Muscle layer of colon (tissue), 2 donors: ENCODE data around the gene EDIL3.

Source experiments
- H3K27ac ChIP-seq: one replicate; pipeline ENCODE4 v1.7.0; 2013; ENCODE audit warnings: low read depth, mild to moderate bottlenecking, low read length, moderate library complexity
- H3K27me3 ChIP-seq, 2 donors: one replicate each; pipeline ENCODE4 v1.7.0; 2013; ENCODE audit warnings: low read length in 2 of 2, mild to moderate bottlenecking in 2 of 2; ENCODE audit not compliant: insufficient read depth in 2 of 2, control insufficient read depth in 1 of 2
- H3K36me3 ChIP-seq: one replicate; pipeline ENCODE4 v1.7.0; 2013; ENCODE audit warnings: mild to moderate bottlenecking, low read length; ENCODE audit not compliant: insufficient read depth
- H3K4me1 ChIP-seq: one replicate; pipeline ENCODE4 v1.7.0; 2013; ENCODE audit warnings: mild to moderate bottlenecking, low read length; ENCODE audit not compliant: insufficient read depth
- H3K4me3 ChIP-seq, 2 donors: one replicate each; pipeline ENCODE4 v1.7.0; 2013; ENCODE audit warnings: low read length in 2 of 2, low read depth in 1 of 2, mild to moderate bottlenecking in 1 of 2, moderate library complexity in 1 of 2
- H3K9ac ChIP-seq: one replicate; pipeline ENCODE4 v1.7.0; 2013; ENCODE audit warnings: low read length
- H3K9me3 ChIP-seq: one replicate; pipeline ENCODE4 v1.7.0; 2013; ENCODE audit warnings: mild to moderate bottlenecking, low read length
- donor health status: abdominal sarcoma.
- donor health status: Adenocarcinoma of cecum.

Gene EDIL3

DNA sequence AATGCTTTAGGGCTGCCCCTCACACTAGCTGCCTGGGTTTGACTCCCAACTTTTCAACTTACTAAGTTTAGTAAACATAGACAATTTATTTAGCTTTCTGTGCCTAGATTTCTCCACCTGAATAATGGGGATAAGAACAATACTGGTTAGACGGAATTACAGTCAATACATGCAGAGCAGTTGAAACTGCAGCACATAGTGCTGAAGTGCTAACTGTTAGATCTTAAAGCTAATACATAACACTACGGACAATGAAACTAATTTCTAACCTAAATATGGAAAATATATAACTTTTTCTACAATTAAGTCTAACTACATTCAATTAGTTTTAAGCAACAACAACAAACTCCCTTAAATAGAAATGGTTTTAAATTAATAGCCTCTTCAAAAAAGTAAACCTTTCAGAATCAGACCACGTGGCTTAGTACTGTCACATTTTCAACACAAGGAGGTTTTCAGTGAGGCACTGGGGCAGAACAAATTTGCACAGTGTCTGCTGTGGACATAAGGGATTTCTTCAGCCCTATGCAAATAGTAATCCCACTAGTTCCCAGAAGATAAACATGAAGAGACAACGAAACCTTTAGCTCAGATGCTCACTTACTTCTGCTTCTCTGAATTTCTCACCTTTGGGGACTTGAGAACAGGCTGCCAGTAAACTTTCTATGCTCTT is 293.4 kb downstream of the EDIL3 start:
- Histone ChIP-seq H3K4me3 (no peak overlapping the region), H3K27ac (no peak overlapping the region)

GRCh38 chr5:84088996-84089395 is 295.7 kb downstream of the EDIL3 start:
- Histone ChIP-seq H3K27me3 (no peaks in the 10 kb centered on the region), H3K4me1 (no peaks in the 10 kb centered on the region), H3K36me3 (no peaks in the 10 kb centered on the region), H3K9me3 (no peaks in the 10 kb centered on the region), H3K9ac (no peak overlapping the region), H3K4me3 (no peak overlapping the region), H3K27ac (no peak overlapping the region)

More for the DNA sequence above, 293.4 kb downstream of the EDIL3 start:
- Histone ChIP-seq H3K9ac (no peak overlapping the region), H3K36me3 (no peaks in the 10 kb centered on the region), H3K9me3 (no peaks in the 10 kb centered on the region), H3K27me3 (no peaks in the 10 kb centered on the region), H3K4me1 (no peaks in the 10 kb centered on the region)

GRCh38 chr5:84086511-84086910 is 298.2 kb downstream of the EDIL3 start:
- H3K9me3 ChIP-seq: no peaks in the 10 kb centered on the region
- no peaks in the 10 kb centered on the region for H3K4me1 ChIP-seq

GRCh38 chr5:84085387-84086041 is 299.2 kb downstream of the EDIL3 start:
- Histone ChIP-seq H3K4me1 (no peaks in the 10 kb centered on the region), H3K9ac (no peak overlapping the region), H3K4me3 (no peak overlapping the region), H3K36me3 (no peaks in the 10 kb centered on the region), H3K27me3 (no peaks in the 10 kb centered on the region), H3K27ac (no peak overlapping the region), H3K9me3 (no peaks in the 10 kb centered on the region)

More at GRCh38 chr5:84086511-84086910, 298.2 kb downstream of the EDIL3 start:
- no peak overlapping the region for H3K27ac ChIP-seq
- no peaks in the 10 kb centered on the region for H3K27me3 ChIP-seq
- no peak overlapping the region for H3K9ac ChIP-seq
- no peak overlapping the region for H3K4me3 ChIP-seq
- H3K36me3 ChIP-seq: no peaks in the 10 kb centered on the region

DNA sequence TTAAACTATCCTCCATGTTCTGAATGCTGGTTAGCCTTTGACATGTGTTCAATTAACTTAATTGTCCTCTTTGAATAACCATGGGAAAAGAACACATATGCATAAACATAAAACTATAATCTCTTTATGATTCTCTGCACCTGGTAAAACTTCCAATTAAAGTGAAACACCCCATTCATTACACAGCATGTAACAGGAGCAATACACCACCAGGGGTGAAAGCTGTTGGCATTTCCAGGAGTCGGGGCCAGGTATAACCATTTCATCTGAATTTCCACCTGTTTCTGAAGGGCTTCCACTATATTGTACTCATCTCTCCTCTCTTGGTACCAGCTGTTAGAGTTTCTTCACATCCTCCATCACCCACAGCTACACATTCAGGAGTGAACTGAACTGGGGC is 303.8 kb downstream of the EDIL3 start:
- no peaks in the 10 kb centered on the region for H3K4me1 ChIP-seq
- H3K9me3 ChIP-seq: no peaks in the 10 kb centered on the region
- H3K9ac ChIP-seq: no peak overlapping the region
- H3K27ac ChIP-seq: no peak overlapping the region
- no peak overlapping the region for H3K4me3 ChIP-seq
- no peaks in the 10 kb centered on the region for H3K27me3 ChIP-seq
- no peaks in the 10 kb centered on the region for H3K36me3 ChIP-seq

- Histone ChIP-seq H3K9me3 (no peaks in the 10 kb centered on the region), H3K27me3 (no peaks in the 10 kb centered on the region), H3K4me1 (no peaks in the 10 kb centered on the region), H3K36me3 (no peaks in the 10 kb centered on the region), H3K4me3 (no peak overlapping the region), H3K27ac (no peak overlapping the region), H3K9ac (no peak overlapping the region)
Measured at GRCh38 chr5:84072339-84072738, 312.3 kb downstream of the EDIL3 start.

DNA sequence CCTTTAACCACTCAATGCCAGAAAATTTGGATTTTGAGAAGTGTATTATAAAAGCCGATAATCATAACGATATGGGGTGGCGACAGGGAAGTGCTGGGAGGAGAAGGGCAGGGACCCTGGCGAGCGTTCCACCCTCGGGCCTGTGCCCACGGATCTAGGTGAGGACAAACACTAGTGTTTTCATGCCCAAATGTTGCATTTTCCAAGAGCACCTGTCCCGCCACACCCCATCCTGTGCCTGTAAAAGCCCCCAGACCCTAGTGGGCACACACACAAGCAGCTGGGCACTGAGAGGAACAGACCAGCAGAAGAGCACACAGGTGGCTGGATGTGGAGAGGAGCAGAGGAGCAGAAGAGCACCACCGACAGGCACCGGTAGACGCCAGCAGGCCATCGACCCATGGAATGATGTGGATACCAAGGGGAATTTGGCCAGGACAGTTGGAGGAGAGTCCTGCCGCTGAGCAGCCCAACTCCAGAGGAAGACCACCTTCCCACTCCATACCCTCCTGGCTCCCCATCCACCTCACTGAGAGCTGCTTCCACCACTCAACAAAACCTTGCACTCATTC is 315.0 kb downstream of the EDIL3 start:
- no peak overlapping the region for H3K4me3 ChIP-seq
- H3K36me3 ChIP-seq: no peaks in the 10 kb centered on the region
- no peaks in the 10 kb centered on the region for H3K4me1 ChIP-seq
- H3K27me3 ChIP-seq: no peaks in the 10 kb centered on the region
- no peaks in the 10 kb centered on the region for H3K9me3 ChIP-seq
- H3K27ac ChIP-seq: no peak overlapping the region
- no peak overlapping the region for H3K9ac ChIP-seq

DNA sequence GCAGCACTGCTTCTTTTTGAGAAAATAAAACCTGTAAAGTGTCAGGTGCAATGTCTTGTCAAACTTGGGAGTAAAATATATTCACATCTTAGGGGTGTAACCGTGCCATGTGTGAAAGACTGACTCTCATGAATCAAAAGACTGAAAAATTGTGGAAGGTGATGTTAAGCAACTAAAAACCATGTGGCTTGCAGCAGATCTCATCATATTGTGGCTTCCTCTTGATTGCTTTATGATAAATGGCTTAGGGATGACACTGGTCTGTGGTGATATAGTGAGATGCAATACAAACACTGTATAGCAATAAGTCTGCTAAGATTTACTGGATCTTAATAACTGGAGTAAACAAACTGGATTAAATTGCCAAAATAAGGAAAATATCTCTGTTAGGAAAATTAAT is 321.6 kb downstream of the EDIL3 start:
- no peaks in the 10 kb centered on the region for H3K4me1 ChIP-seq
- no peaks in the 10 kb centered on the region for H3K9me3 ChIP-seq
- H3K27me3 ChIP-seq: no peaks in the 10 kb centered on the region
- H3K27ac ChIP-seq: no peak overlapping the region
- H3K9ac ChIP-seq: no peak overlapping the region
- no peak overlapping the region for H3K4me3 ChIP-seq
- H3K36me3 ChIP-seq: no peaks in the 10 kb centered on the region

GRCh38 chr5:84059672-84060071 is 325.0 kb downstream of the EDIL3 start:
- H3K27me3 ChIP-seq: no peaks in the 10 kb centered on the region
- H3K4me3 ChIP-seq: no peak overlapping the region
- no peaks in the 10 kb centered on the region for H3K9me3 ChIP-seq
- H3K27ac ChIP-seq: no peak overlapping the region
- no peak overlapping the region for H3K9ac ChIP-seq
- H3K36me3 ChIP-seq: no peaks in the 10 kb centered on the region
- H3K4me1 ChIP-seq: no peaks in the 10 kb centered on the region

DNA sequence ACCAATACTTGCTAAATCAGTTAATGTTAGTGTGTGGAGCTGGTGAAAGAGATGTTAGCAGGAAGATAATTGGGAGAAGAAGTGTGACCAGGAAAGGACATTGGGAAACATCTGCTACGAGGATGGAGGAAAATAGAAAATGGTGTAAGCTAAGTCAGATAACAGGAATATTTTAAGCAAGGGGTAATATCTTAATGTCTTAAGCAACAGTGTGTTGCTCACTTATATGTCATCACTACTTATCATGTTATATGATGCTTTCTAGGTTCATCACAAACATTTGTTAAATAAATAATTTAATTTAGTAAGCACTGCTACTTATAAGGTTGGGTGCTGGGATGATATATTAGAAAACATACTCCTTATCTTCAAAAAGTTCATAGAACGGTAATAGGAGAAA is 326.1 kb downstream of the EDIL3 start:
- no peak overlapping the region for H3K9ac ChIP-seq
- no peaks in the 10 kb centered on the region for H3K4me1 ChIP-seq
- H3K4me3 ChIP-seq: no peak overlapping the region
- H3K27me3 ChIP-seq: no peaks in the 10 kb centered on the region
- H3K27ac ChIP-seq: no peak overlapping the region
- no peaks in the 10 kb centered on the region for H3K9me3 ChIP-seq
- no peaks in the 10 kb centered on the region for H3K36me3 ChIP-seq

- no peak overlapping the region for H3K27ac ChIP-seq
- H3K4me3 ChIP-seq: no peak overlapping the region
- no peak overlapping the region for H3K9ac ChIP-seq
- H3K27me3 ChIP-seq: no peaks in the 10 kb centered on the region
- H3K4me1 ChIP-seq: no peaks in the 10 kb centered on the region
- no peaks in the 10 kb centered on the region for H3K9me3 ChIP-seq
- no peaks in the 10 kb centered on the region for H3K36me3 ChIP-seq
Measured at GRCh38 chr5:84057211-84057610, 327.5 kb downstream of the EDIL3 start.

DNA sequence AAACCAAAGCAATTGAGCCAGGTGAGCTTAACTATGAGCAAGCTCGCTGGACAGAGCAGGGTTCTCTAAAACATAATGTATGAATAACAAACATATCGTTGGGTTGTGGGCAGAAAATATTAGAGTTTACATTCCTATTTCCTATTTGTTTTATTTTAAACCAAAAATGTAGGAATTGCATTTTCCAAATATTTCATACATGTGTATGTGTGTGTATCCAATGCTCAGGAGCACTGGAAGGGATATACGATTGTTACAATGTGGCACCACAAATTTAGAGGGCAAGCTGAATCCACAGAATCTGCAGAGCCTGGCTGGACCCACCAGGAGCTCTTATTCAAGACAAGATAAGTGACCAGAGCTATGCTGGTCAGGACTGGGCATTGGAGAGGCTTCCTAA is 338.7 kb downstream of the EDIL3 start:
- Histone ChIP-seq H3K36me3 (no peaks in the 10 kb centered on the region), H3K9ac (no peak overlapping the region), H3K27me3 (no peaks in the 10 kb centered on the region), H3K4me1 (no peaks in the 10 kb centered on the region), H3K9me3 (no peaks in the 10 kb centered on the region), H3K4me3 (no peak overlapping the region), H3K27ac (no peak overlapping the region)
